ENCODE results near the gene SNX18.

DNA sequence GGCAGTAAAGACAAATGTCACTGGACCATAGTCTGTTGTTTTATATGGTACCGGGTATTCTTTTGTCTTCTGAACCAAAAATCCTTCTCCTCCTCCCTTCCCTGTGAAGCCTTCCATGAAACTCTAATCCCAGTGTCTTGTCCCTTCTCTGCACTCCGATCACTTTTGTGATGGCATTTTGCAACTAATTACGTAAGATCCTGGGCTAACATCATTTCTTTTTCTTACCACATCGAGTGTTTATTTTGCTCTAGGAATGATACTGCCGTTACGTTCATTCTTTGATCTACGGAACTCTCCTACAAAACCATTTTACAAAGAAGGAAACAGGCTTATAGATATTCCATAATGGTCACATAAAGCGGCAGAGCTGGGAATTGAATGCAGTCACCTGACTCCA is 33.7 kb downstream of the SNX18 start:
- TF ChIP-seq CTCF (IDR thresholded peaks at IDR 0.05; ENCODE audit: control extremely low read depth in 1 of 3, insufficient read depth in 1 of 3, low read depth in 1 of 3, low read length in 3 of 3) (no peak), POLR2A (IDR thresholded peaks at IDR 0.05; ENCODE audit: control extremely low read depth in 1 of 2, low read depth in 2 of 2, low read length in 2 of 2) (no peak), TBP (IDR thresholded peaks at IDR 0.05; ENCODE audit: low read depth, low read length) (no peak), EZH2 (IDR thresholded peaks at IDR 0.05; ENCODE audit: low read depth, low read length, severe bottlenecking) (no peak), RXRA (IDR thresholded peaks at IDR 0.05; ENCODE audit: insufficient read depth, low read depth, low read length) (no peak), RFX5 (IDR thresholded peaks at IDR 0.05; ENCODE audit: borderline replicate concordance, low read depth, low read length) (no peak), PHF8 (conservative IDR thresholded peaks at IDR 0.05; ENCODE audit: low read depth, low read length) (no peak), ATF3 (IDR thresholded peaks at IDR 0.05; ENCODE audit: insufficient read depth, low read depth, low read length) (no peak), JUN (IDR thresholded peaks at IDR 0.05; ENCODE audit: low read depth, low read length) (no peak)

Data from H1 (cell line).